Activated T-cell treated with anti-CD3 and anti-CD28 coated beads for 48 hours (primary cell): Measurements from ENCODE around the gene ASB3.
"Not testable (repeated sequence)": the region's sequence is repeated elsewhere in the genome, so short reads cannot be mapped to it uniquely, and the experiment has no call there.

Experiments used
- DNase-seq: peaks from one replicate; pipeline ENCODE4 v3.0.0-alpha.2; 2020; ENCODE audit warnings: low read depth

The ASB3 gene, protein sequence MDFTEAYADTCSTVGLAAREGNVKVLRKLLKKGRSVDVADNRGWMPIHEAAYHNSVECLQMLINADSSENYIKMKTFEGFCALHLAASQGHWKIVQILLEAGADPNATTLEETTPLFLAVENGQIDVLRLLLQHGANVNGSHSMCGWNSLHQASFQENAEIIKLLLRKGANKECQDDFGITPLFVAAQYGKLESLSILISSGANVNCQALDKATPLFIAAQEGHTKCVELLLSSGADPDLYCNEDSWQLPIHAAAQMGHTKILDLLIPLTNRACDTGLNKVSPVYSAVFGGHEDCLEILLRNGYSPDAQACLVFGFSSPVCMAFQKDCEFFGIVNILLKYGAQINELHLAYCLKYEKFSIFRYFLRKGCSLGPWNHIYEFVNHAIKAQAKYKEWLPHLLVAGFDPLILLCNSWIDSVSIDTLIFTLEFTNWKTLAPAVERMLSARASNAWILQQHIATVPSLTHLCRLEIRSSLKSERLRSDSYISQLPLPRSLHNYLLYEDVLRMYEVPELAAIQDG

DNA sequence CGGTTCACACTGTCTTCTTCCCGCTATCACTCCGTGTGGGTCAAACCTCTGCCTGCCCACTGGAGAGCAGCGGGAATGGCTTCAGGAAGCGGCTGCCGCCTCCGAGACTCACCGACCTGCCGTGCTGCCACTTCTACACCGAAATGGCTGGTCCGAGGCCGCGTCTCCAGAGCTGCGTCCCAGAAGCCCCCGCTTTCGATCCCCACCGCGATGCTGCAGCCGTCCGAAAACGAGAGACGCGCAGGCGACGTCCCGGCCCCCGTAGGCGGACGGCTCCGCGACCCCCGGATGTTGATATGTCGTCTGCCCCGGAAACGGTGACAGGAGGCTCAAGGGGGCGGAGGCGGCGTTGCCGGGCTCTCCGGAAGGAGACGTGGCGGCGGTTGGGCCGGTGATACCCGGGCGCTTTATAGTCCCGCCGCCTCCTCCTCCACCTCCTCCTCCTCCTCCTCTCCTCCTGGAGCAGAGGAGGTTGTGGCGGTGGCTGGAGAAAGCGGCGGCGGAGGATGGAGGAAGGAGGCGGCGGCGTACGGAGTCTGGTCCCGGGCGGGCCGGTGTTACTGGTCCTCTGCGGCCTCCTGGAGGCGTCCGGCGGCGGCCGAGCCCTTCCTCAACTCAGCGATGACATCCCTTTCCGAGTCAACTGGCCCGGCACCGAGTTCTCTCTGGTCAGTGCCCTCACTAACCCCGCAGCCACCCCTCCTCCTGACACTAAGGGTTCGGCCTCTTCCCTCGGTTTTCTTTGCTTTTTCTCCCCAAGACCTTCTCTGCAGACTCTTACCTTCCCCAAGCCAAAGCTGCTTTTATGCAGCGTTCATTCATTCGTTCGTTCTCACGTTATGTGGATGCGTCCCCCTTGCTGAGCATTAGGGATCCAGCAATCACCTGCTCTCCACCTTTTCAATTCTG lies at the start of gene ASB3, which contains the start of gene ERLEC1:
Gene ASB3, minus strand, starts transcription at position 249 of the 909 bp plus-strand sequence. CDS start 21,381 bp downstream, outside the sequence.
Gene ERLEC1, plus strand, starts transcription at position 340 of the 909 bp plus-strand sequence. Its CDS starts 167 bp downstream, at position 507.
- peak; percentile 83 for DNase-seq

- not testable (repeated sequence) for DNase-seq
These were observed 43.2 kb upstream of the ASB3 start for GRCh38 chr2:53829980-53830290.

DNA sequence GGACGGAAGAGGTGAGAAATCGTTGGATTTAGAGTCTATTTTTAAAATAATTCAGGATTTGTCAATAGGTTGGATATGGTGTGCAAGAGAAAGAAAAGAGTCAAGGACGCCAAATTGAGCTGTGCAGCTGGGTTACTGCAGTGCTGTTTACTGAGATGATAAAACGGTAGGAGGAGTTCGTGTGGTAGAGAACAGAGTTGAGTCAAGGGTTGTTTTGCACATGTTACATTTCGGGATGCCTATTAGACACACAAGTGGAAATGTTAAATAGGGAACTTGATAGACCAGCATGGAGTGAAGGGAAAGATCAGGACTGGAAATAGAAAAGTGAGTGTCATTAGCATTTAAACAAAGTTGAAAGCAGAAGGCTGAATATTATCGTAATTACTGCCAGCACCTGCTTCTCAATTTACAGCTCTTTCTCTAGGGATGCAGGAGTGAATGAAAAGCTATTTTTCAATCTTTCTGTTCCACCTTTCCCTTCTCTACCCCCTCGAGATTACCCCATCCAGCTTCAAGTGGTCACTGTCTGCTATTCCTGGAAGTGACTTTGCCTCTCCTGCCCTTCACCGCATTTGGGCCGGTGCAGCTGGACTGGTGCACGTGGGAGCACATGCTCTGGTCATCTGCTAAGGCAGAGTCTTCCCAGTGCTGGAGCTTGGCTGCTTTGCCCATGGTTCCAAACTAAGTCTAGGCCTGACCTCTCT lies 42.7 kb upstream of the ASB3 start:
- no peak for DNase-seq

DNA sequence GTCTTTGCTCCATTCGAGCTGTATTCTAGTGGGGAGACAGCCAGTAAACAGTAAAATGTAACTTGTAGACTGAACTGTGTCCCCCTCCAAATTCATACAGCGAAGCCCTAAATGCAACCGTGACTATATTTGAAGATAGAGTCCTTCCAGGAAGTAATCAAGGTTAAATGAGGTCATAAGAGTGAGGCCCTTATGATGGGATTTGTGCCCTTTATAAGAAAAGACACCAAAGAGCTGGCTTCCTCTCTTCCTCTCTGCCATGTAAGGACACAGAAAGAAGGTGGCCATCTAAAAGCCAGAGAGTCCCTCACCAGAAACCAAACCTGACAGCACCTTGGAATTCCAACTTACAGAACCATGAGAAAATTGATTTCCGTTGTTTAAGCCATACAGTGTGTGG lies 41.6 kb upstream of the ASB3 start:
- no peak for DNase-seq

GRCh38 chr2:53827398-53828175 lies 40.8 kb upstream of the ASB3 start:
- DNase-seq = no peak

DNA sequence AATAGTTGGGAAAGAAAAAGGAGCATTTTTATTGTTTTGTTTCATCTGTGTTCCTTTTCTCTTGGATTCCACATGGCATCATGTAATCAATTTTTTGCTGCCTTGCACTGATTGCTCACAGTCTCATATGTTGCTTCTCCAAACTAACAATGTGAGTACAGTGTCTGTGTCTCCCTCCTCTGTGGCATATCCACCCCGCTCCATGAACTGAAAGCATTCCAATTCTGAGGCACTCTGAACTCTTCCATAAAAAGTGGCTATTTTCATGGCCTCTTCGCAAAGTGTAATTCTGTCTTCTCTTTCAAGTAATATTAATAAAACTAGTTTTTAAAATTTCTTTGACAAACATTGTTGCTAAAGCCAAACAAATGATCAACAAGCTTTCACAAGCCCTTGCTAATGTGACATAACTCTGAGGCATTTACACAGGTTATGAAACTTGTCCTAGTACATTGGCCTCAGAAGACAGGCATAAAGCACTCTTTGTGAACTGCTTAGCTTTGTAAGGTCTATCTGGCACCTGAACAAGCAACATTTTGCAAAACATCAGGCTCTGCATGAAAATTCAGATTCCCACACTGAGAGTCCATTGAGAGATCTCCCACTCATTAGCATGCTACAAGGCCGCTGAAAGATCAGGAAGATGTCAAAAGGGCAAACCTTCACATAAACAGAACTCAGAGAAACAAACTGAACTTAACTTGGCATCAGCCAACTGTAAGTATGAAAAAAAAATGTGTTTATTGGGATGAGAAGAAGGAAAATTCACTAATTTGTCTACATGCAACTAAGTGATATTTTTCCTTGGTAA lies 40.0 kb upstream of the ASB3 start:
- DNase-seq = no peak

DNA sequence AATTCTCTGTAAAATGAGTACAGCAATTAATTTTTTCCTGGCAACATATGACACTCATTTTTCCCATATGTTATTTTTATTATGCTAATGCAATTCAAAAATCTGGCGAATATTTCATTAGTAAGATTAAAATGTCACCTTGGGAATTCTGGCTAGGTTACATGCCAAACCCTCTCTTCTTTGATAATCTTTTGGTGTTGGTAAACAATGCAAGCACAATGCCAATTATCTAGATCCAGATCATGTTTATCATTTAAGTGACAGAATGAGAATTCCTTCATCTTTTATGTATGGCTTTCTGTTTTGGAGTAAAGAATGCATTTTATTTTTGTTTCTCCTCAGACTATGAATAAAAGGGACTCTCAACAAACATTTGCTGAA lies 39.3 kb upstream of the ASB3 start:
- DNase-seq = no peak

GRCh38 chr2:53823639-53824038 lies 36.9 kb upstream of the ASB3 start:
- DNase-seq = peak; percentile 3

DNA sequence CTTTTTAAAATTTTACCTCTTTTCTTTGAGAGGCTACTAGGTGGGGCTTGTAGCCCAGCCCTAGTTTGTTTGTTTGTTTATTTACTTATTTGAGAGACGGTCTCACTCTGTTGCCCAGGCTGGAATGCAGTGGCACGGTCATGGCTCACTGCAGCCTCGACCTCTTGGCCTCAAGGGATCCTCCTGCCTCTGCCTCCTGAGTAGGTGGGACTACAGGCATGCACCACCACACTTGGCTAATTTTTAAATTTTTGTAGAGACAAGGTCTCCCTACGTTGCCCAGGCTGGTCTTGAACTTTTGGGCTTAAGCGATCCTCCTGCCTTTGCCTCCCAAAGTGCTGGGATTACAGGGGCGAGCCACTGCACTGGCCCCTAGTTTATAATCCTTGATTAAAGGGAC lies 35.1 kb upstream of the ASB3 start:
- no peak for DNase-seq

DNA sequence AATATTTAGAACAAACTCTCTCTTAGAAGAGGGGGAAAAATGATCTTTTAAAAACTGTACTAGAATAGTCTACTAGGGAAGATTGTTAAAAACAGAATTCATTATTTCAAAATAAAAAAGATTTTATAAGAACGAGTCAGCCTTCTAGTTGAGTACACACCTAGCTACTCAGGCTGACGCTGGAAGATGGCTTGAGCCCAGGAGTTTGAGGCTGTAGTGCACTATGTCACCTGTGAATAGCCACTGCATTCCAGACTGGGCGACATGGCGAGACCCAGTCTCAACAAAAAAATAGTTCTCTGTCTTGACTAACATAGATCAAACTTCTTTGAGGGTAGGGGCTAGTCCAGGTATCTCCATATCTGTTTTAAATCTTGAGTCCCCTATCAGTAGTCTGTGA lies 34.0 kb upstream of the ASB3 start:
- no peak for DNase-seq

DNA sequence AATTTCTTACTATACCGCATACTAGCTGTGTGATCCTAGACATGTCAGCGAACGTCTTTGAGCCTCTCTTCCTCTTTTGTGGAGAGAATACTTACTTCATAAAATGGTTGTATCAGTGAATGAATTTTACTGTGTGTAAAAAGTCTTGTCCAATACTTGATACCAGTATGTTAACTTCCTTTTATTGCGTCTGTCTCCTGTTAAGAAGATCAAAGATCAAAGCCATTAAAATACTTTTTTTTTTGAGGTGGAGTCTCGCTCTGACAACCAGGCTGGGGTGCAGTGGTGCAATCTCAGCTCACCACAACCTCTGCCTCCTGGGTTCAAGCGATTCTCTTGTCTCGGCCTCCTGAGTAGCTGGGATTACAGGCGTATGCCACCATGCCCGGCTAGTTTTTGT lies 33.3 kb upstream of the ASB3 start:
- DNase-seq = no peak

DNA sequence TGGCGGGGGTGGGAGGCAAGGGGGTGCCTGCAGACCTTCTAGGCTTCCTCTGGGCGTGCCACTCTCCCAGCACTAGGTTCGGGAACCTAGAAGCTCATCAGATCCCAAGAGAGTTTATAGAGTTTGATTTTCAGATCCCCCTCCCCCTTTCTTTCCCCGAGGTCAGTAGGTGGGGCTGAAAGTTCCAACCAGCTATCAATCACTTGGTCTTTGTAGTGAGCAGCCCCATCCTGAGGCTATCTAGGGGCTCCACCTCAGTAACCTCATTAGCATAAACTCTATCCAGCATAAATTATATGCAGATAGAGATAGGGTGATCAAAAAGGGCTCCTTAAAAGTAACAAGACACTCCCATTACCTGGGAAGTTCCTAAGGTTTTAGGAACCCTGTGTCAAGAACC lies 32.9 kb upstream of the ASB3 start:
- no peak for DNase-seq

GRCh38 chr2:53818854-53819435 lies 32.2 kb upstream of the ASB3 start:
- no peak for DNase-seq

GRCh38 chr2:53813151-53813550 lies 26.4 kb upstream of the ASB3 start:
- DNase-seq = no peak

GRCh38 chr2:53811601-53812000 lies 24.8 kb upstream of the ASB3 start:
- no peak for DNase-seq

DNA sequence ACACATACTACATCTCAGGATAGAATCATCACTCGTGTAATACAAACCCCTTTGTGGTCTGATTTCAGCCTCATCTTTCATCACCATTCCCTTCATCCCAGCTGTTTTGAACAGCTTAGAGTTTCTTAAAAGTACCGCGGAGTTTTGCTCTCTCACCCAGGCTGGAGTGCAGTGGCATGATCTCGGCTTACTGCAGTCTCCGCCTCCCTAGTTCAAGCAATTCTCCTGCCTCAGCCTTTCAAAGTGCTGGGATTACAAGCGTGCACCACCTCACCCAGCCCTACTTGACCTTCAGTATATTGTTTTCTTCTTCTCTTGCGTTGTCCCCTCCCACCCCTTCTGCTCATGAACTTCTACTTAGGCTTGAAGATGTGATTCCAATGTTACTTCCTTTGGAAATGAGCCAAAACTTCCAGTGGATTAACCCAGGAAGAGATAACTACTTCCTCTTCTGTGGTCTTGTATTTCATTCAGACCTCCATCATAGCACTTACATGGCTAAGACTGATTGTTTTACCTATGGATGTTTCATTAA lies 15.9 kb upstream of the ASB3 start:
- DNase-seq = no peak

GRCh38 chr2:53801547-53801946 lies 14.8 kb upstream of the ASB3 start:
- no peak for DNase-seq

- no peak for DNase-seq
These were observed 7.1 kb upstream of the ASB3 start for GRCh38 chr2:53793821-53794220.

- DNase-seq = no peak
These were observed 6.5 kb upstream of the ASB3 start for GRCh38 chr2:53793261-53793660.
